IPS DF 6.9 (cell line): Measurements from ENCODE around the gene FPR1.

Source experiments
- DNase-seq: peaks from one replicate; pipeline ENCODE4 v3.0.0-alpha.2; 2013; ENCODE audit warnings: low read depth, low spot score
- H3K27ac ChIP-seq: one replicate; pipeline ENCODE4 v1.5.1; 2013; ENCODE audit warnings: low read length, control low read depth
- H3K27me3 ChIP-seq: 2 replicates; pipeline ENCODE4 v1.6.1; 2013; ENCODE audit warnings: mild to moderate bottlenecking, low read length; ENCODE audit not compliant: control insufficient read depth, insufficient read depth
- H3K36me3 ChIP-seq: 2 replicates; pipeline ENCODE4 v1.6.1; 2013; ENCODE audit warnings: low read length; ENCODE audit not compliant: control insufficient read depth, insufficient read depth
- H3K4me1 ChIP-seq: 2 replicates; pipeline ENCODE4 v1.6.1; 2013; ENCODE audit warnings: low read length; ENCODE audit not compliant: control insufficient read depth, insufficient read depth
- H3K4me3 ChIP-seq: 2 replicates; pipeline ENCODE4 v1.5.1; 2013; ENCODE audit warnings: mild to moderate bottlenecking, low read length
- H3K9me3 ChIP-seq: 2 replicates; pipeline ENCODE4 v1.6.1; 2013; ENCODE audit warnings: low read length, inconsistent platforms; ENCODE audit not compliant: control insufficient read depth, insufficient read depth
- WGBS: extraction: QIAGEN DNeasy Blood & Tissue Kit; methylation state at CpG from one replicate; pipeline ENCODE4 v1.1.7; 2013; ENCODE audit warnings: mixed read lengths, missing lambda C conversion rate; ENCODE audit not compliant: insufficient read length, insufficient coverage; 5-methylcytosine and 5-hydroxymethylcytosine counted together

The FPR1 gene

DNA sequence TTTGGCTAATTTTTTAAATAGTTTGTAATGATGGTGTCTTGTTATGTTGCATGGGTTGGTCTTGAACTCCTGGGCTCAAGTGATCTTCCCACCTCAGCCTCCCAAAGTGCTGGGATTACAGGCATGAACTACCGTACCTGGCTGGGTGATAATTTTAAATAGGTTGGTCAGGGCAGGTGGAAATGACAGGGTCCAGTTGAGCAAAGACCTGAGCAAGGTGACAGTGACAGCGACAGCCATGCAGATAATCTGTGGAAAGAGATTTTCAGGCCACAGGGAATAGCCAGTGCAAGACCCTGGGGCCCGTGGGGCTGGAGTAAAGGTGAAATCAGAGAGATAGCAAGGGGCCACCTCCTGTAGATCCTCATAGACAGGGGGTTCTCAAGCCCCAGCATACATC lies 55.1 kb downstream of the FPR1 start:
- no peak for DNase-seq
- Histone ChIP-seq H3K4me1 (peaks cover 5% of the 10 kb centered on the region), H3K9me3 (no peaks in the 10 kb centered on the region), H3K27ac (no peak overlapping the region), H3K36me3 (no peaks in the 10 kb centered on the region), H3K4me3 (no peak overlapping the region), H3K27me3 (no peaks in the 10 kb centered on the region)
- WGBS = no CpG with 5 or more reads among the region's 3 CpGs
